Osteoblast (primary cell): ENCODE measurements around the gene MYPOP. TPM values are rescaled to one million over a fixed set of nuclear protein-coding genes. Genes with fewer than 3 reads are reported as not detected.

Experiments used
- DNase-seq: peaks from one replicate; pipeline ENCODE4 v3.0.0; 2011; ENCODE audit warnings: low spot score, mixed read lengths; ENCODE audit not compliant: insufficient read length; ENCODE audit errors: missing footprints
- H2AFZ ChIP-seq: 2 replicates; pipeline ENCODE4 v1.6.0; 2011; ENCODE audit warnings: mild to moderate bottlenecking, low read length
- H3K27ac ChIP-seq: 2 replicates; pipeline ENCODE4 v1.5.1; 2011; ENCODE audit warnings: mild to moderate bottlenecking, low read depth, low read length, moderate library complexity
- H3K27me3 ChIP-seq: 2 replicates; pipeline ENCODE4 v1.6.0; 2012; ENCODE audit warnings: mild to moderate bottlenecking, control low read depth, inconsistent platforms, low read length, moderate library complexity; ENCODE audit not compliant: insufficient read depth
- H3K36me3 ChIP-seq: 2 replicates; pipeline ENCODE4 v1.5.1; 2011; ENCODE audit warnings: mild to moderate bottlenecking, low read length, control low read depth, moderate library complexity; ENCODE audit not compliant: insufficient read depth
- H3K4me1 ChIP-seq: 2 replicates; pipeline ENCODE4 v1.5.1; 2011; ENCODE audit warnings: mild to moderate bottlenecking, low read length, control low read depth, moderate library complexity; ENCODE audit not compliant: insufficient read depth
- H3K4me2 ChIP-seq: 2 replicates; pipeline ENCODE4 v1.6.0; 2011; ENCODE audit warnings: mild to moderate bottlenecking, low read length; ENCODE audit not compliant: insufficient read depth
- H3K4me3 ChIP-seq: fragments of 200-600 bp; sonication (generic); 3 replicates; pipeline ENCODE4 v1.5.1; 2012; ENCODE audit warnings: mild to moderate bottlenecking, low read length, inconsistent platforms; ENCODE audit not compliant: insufficient read depth
- H3K79me2 ChIP-seq: 2 replicates; pipeline ENCODE4 v1.6.0; 2012; ENCODE audit warnings: mild to moderate bottlenecking, low read length, control low read depth, inconsistent platforms; ENCODE audit not compliant: insufficient read depth
- H3K9me3 ChIP-seq: 2 replicates; pipeline ENCODE4 v1.5.1; 2011; ENCODE audit warnings: low read depth, low read length, control low read depth
- H4K20me1 ChIP-seq: 2 replicates; pipeline ENCODE4 v1.6.0; 2012; ENCODE audit warnings: mild to moderate bottlenecking, low read length, control low read depth; ENCODE audit not compliant: insufficient read depth
- CTCF ChIP-seq: IDR thresholded peaks from 2 replicates; pipeline ENCODE4 v1.5.1; 2011; ENCODE audit warnings: mild to moderate bottlenecking, low read depth, low read length, moderate library complexity; ENCODE audit errors: extremely low read depth
- total RNA-seq: library from RNA; depleted of rRNA; stranded (reverse); fragments of >200 nt; gene quantifications from 2 replicates; pipeline ENCODE4 v1.2.3, GENCODE V29; 2012

MYPOP gene
- total RNA-seq, 1 donor, result 3.3 TPM

GRCh38 chr19:45852145-45852750 is 50.2 kb downstream of the MYPOP start:
- Histone ChIP-seq H3K79me2 (peaks cover 24% of the 10 kb centered on the region), H3K4me1 (peaks cover 7% of the 10 kb centered on the region), H3K9me3 (no peaks in the 10 kb centered on the region), H3K4me2 (no peak overlapping the region), H3K27me3 (no peaks in the 10 kb centered on the region), H4K20me1 (peaks cover 15% of the 10 kb centered on the region), H3K27ac (peak overlapping the region; percentile 25), H2AFZ (no peak overlapping the region), H3K4me3 (no peak overlapping the region), H3K36me3 (peaks cover 69% of the 10 kb centered on the region)
- no peak for TF ChIP-seq CTCF
- DNase-seq, result peak; percentile 86

GRCh38 chr19:45848922-45849321 is 53.5 kb downstream of the MYPOP start:
- no peak overlapping the region for H3K4me2 ChIP-seq
- no peaks in the 10 kb centered on the region for H3K9me3 ChIP-seq
- peak; percentile 87 for DNase-seq
- no peak overlapping the region for H2AFZ ChIP-seq
- no peaks in the 10 kb centered on the region for H3K27me3 ChIP-seq
- peaks cover 6% of the 10 kb centered on the region for H4K20me1 ChIP-seq
- no peak overlapping the region for H3K4me3 ChIP-seq
- no peak overlapping the region for H3K27ac ChIP-seq
- H3K79me2 ChIP-seq, result peaks cover 3% of the 10 kb centered on the region
- peaks cover 90% of the 10 kb centered on the region for H3K36me3 ChIP-seq
- TF ChIP-seq CTCF, result peak; percentile 35
- H3K4me1 ChIP-seq, result peaks cover 7% of the 10 kb centered on the region

- no peak overlapping the region for H3K27ac ChIP-seq
- H4K20me1 ChIP-seq, result peaks cover under 1% of the 10 kb centered on the region
- peaks cover 3% of the 10 kb centered on the region for H3K79me2 ChIP-seq
- H3K9me3 ChIP-seq, result no peaks in the 10 kb centered on the region
- no peak overlapping the region for H3K4me2 ChIP-seq
- TF ChIP-seq CTCF, result no peak
- no peak overlapping the region for H3K4me3 ChIP-seq
- H3K36me3 ChIP-seq, result peaks cover 88% of the 10 kb centered on the region
- no peak overlapping the region for H2AFZ ChIP-seq
- peaks cover 6% of the 10 kb centered on the region for H3K4me1 ChIP-seq
- DNase-seq, result peak; percentile 25
- no peaks in the 10 kb centered on the region for H3K27me3 ChIP-seq
Observed at GRCh38 chr19:45847663-45848062, 54.8 kb downstream of the MYPOP start.

GRCh38 chr19:45842198-45842597 is 60.2 kb downstream of the MYPOP start:
- Histone ChIP-seq H3K27ac (no peak overlapping the region), H3K79me2 (no peaks in the 10 kb centered on the region), H3K4me1 (no peaks in the 10 kb centered on the region), H3K36me3 (peaks cover 76% of the 10 kb centered on the region), H3K4me2 (no peak overlapping the region), H2AFZ (no peak overlapping the region), H4K20me1 (no peaks in the 10 kb centered on the region), H3K27me3 (no peaks in the 10 kb centered on the region), H3K4me3 (no peak overlapping the region), H3K9me3 (no peaks in the 10 kb centered on the region)
- DNase-seq, result no peak
- TF ChIP-seq CTCF, result no peak

Other genes starting within 250 kb of the MYPOP start
- gene GIPR, start 234.4 kb downstream of the MYPOP start, total RNA-seq, result under 0.01 and 0.88 TPM in 2 replicates
- gene SNRPD2, start 210.7 kb downstream of the MYPOP start, total RNA-seq, result 139 and 155 TPM in 2 replicates
- gene QPCTL, start 209.9 kb downstream of the MYPOP start, total RNA-seq, result 15.6 and 16.5 TPM in 2 replicates
- gene FBXO46, start 171.7 kb downstream of the MYPOP start, total RNA-seq, result 8.0 and 9.0 TPM in 2 replicates
- not detected in 2 replicates for gene MEIOSIN, start 169.2 kb downstream of the MYPOP start, total RNA-seq
- 11.6 and 11.8 TPM in 2 replicates for gene SIX5, start 133.4 kb downstream of the MYPOP start, total RNA-seq
- 26.8 and 30.4 TPM in 2 replicates for gene DMPK, start 120.1 kb downstream of the MYPOP start, total RNA-seq
- gene DMWD, start 109.8 kb downstream of the MYPOP start, total RNA-seq, result 48.5 and 49.2 TPM in 2 replicates
- under 0.01 and 0.29 TPM in 2 replicates for gene RSPH6A, start 87.3 kb downstream of the MYPOP start, total RNA-seq
- 30.6 and 42.0 TPM in 2 replicates for gene SYMPK, start 39.5 kb downstream of the MYPOP start, total RNA-seq
- gene FOXA3, start 38.3 kb downstream of the MYPOP start, total RNA-seq, result not detected in 2 replicates
- gene IRF2BP1, start 16.5 kb downstream of the MYPOP start, total RNA-seq, result 28.6 and 35.8 TPM in 2 replicates
- not detected in 2 replicates for gene NANOS2, start 12.2 kb upstream of the MYPOP start, total RNA-seq
- not detected in 2 replicates for gene NOVA2, start 71.3 kb upstream of the MYPOP start, total RNA-seq
- gene CCDC61, start 92.9 kb upstream of the MYPOP start, total RNA-seq, result 3.6 and 5.9 TPM in 2 replicates
- not detected in 2 replicates for gene PGLYRP1, start 120.4 kb upstream of the MYPOP start, total RNA-seq
- not detected in 2 replicates for gene IGFL4, start 138.4 kb upstream of the MYPOP start, total RNA-seq
- gene IGFL3, start 222.1 kb upstream of the MYPOP start, total RNA-seq, result not detected in 2 replicates
- gene IGFL2, start 245.6 kb upstream of the MYPOP start, total RNA-seq, result not detected in 2 replicates